Endometrial microvascular endothelial cells (primary cell): ENCODE measurements around the gene TTC34. TPM values are rescaled to one million over a fixed set of nuclear protein-coding genes. Genes with fewer than 3 reads are reported as not detected.
"Not testable (repeated sequence)": the region's sequence is repeated elsewhere in the genome, so short reads cannot be mapped to it uniquely, and the experiment has no call there.

Experiments used
- in situ Hi-C: cut with HindIII; loops from 2 replicates; pipeline ENCODE4 v1.10.0; 2017; ENCODE audit warnings: low sequenced_read_pairs, low pct_unique_long_range_greater_than_20kb; ENCODE audit errors: inconsistent ontology term
- total RNA-seq: library from RNA; depleted of rRNA; stranded (reverse); fragments of >200 nt; gene quantifications from one replicate; pipeline ENCODE4 v1.2.3, GENCODE V29; 2015; ENCODE audit errors: inconsistent ontology term

TTC34 gene
- total RNA-seq, 1 donor from 2014 or later: not detected

DNA sequence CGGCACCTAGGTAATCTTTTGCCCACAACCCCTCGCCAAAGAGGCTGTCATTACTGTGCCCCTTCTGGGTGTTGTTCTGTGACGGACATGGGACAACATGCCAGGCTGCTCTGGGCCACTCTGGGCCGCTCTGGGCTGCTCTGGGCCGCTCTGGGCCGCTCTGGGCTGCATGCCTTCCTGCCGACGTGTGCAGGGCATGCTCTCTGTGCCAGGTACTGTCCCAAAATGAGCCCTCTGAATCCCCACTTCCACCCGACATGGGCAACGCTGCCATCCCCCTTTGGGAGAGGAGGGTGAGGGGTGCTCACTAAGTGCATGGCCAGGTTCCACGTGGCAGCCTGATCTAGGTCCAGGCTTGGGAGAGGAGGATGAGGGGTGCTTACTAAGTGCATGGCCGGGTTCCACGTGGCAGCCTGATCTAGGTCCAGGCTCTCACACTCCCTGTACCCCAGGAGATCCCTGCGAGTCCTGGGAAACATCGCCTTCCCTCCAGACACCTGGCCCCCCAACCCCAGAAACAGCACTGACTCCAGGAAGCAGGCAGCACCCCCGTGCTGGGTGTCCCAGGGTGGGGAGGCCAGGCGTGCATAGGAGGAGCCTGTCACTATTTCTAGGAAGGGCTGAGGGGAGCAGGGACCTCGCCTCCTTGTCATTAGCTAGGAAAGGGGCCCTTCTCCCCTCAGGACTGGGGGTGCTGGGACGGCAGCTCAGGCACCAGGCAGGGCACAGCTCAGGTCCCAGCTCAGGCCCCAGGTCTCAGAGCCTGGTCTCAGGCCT, 16.5 kb downstream of the TTC34 start:
- in situ Hi-C loops: no loop called here

DNA sequence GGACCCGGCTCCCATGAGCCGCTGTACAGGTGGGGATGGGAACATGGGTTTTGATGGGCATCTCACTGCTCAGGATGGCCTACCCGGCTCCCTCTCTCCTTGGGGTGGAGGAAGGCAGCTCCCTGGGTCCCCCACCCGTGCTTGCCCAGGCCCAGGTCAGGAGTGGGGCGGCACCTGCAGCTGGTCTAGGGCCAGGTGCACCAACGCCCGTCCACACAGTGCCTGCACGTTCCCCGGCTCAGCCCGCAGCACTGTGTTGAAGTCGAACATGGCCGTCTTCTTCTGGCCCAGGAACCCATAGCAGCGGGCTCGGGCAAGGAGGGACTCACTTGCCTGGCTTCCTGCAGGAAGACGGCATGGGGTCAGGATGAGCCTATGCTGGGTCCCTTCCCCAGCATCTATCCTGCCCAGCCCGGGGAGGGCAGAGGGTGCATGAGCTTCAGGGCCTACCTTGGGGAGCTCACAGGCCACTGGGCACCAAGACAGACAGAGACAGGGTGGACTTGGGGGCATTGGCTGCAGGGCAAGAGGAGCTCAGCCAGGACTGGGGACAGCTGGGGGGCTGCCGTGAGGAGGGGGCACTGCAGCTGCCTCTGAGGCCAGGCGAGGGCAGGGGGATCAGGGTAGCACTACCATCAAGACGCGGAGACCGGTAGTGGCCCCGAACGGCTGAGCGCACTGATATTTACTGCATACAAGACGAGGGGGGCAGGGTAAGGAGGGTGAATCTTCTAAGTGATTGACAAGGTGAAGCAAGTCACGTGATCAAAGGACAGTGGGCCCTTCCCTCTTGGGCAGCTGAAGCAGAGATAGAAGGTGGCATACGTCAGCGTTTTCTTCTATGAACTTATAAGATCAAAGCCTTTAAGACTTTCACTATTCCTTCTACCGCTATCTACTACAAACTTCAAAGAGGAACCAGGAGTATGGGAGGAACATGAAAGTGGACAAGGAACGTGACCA, 17.8 kb downstream of the TTC34 start:
- in situ Hi-C loops: no loop called here

DNA sequence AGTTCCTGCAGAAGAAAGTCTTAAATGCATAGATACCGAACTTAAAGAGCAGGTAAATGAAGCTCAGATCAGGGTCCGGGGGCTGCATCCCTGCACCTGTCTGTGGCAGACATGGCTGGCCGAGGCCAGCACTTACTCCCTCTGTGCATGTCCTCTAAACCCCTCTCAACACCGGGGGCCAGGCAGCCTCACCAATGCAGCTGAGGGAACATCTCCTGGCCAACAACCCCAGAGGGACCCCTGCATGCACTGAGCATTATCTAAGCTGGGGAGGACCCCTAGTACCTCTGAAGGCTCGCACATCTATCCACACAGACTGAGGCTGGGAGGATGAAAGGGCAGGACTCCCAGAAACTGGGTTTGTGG, 18.4 kb downstream of the TTC34 start:
- in situ Hi-C loops: no loop called here

DNA sequence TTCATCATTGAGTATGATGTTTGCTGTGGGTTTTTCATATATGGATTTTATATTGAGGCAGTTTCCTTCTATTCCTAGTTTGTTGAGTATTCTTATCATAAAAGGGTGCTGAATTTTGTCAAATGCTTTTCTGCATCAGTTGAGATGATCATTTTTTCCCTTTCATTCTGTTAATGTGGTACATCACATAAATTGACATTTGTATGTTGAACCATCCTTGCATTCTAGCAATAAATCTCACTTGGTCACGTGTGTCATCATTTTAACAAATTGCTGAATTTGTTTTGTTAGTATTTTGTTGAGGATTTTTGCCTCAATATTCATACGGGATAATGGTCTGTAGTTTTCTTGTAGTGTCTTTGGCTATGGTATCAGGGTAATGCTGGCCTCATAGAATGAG, 19.9 kb downstream of the TTC34 start:
- in situ Hi-C loops: no loop called here

DNA sequence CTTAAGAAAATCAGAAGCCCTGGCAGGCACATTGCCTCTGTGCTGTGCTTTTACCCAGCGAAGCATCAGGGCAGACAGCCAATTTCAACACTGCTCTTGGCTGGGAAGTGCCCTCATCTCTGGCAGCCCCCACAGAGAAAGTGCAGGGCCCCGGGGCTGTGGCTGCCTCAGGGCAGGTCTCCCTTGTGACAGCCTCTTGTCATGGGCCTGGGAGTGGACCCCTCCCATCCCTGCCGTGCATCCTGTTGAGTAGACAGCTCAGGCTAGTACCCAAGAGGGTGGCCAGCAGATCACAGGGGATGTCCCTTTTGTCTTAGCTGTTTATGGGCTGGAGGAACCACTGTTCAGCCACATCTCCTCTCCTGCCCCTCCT, 23.3 kb downstream of the TTC34 start:
- in situ Hi-C loops: no loop called here

DNA sequence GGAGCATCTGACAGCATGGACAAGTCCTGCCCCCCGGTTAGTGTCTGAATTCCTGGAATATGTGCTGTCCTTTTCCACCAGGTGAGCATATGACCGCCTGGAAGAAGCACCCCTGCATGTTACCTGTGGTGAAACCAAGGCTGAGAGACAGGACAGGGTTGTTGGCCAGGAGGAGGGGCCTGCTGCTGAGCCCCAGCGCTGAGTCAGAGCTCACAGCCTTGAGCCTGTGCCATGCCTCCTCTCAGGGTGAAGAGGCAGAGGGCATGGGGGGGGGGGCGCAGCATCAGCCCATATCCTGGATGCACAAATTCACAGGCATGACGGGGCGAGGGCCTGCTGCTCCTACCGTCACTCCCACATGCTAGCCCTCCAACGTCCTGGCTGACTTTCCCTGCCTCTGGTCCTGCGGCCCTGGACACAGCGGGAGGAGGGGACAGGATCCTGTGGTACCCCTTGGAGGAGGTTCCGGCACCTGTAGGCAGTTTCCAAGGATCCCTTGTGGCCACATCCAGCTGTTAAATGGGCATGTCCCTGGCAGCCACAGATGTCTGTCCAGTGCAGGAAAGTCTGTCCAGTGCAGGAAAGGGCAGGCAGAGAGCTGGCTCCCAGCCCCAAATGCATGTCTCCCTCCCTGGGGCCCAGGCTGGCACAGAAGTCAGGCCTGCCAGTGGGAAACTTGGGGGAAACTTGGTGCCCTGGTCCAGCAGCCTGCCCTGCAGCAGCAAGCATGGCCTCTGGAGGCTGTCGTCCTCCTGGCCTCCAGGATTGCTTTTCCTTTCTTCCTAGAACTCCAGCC, 23.9 kb downstream of the TTC34 start:
- in situ Hi-C loops: no loop called here

DNA sequence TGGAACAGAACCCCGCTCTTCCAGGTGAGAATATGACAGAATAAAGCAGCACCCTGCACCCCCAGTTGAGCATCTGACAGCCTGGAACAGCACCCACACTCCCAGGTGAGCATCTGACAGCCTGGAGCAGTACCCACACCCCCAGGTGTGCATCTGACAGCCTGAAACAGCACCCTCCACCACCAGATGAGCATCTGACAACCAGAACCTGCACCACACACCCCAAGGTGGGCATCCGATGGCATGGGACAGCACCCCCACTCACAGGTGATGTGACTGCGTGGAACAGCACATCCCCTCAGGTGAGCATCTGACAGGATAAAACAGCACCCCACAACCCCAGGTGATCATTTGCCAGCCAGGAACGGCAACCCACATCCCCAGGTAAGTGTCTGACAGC, 26.2 kb downstream of the TTC34 start:
- in situ Hi-C loops: not testable (repeated sequence)

DNA sequence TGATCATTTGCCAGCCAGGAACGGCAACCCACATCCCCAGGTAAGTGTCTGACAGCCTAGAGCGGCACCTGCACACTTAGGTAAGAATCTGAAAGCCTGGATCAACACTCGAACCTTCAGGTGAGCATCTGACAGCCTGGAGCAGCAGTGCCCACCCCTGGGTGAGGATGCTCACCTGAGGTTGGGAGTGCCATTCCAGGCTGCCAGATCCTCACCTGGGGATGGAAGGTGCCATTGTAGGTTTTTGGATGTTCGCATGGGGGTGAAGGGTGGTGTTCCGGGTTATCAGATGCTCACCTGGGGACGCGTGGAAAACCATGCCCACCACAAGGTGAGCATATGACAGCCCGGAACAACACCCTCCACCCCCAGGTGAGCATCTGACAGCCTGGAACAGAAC, 33.4 kb downstream of the TTC34 start:
- in situ Hi-C loops: not testable (repeated sequence)

DNA sequence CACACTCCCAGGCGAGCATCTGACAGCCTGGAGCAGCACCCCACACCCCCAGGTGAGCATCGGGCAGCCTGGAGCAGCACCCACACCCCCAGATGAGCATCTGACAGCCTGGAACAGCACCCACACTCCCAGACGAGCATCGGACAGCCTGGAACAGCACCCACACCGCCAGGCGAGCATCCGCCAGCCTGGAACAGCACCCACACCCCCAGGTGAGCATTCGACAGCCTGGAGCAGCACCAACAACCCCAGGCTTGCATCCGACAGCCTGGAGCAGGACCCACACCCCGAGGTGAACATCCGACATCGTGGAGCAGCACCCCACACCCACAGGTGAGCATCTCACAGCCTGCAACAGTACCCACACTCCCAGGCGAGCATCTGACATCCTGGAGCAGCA, 42.1 kb downstream of the TTC34 start:
- in situ Hi-C loops: not testable (repeated sequence)

DNA sequence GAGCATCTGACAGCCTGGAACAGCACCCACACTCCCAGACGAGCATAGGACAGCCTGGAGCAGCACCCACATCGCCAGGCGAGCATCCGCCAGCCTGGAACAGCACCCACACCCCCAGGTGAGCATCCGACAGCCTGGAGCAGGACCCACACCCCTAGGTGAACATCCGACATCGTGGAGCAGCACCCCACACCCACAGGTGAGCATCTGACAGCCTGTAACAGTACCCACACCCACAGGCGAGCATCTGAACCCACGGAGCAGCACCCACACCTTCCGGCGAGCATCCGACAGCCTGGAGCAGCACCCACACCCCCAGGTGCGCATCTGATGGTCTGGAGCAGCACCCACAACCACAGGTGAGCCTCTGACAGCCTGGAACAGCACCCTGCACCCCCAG, 44.0 kb downstream of the TTC34 start:
- in situ Hi-C loops: not testable (repeated sequence)

DNA sequence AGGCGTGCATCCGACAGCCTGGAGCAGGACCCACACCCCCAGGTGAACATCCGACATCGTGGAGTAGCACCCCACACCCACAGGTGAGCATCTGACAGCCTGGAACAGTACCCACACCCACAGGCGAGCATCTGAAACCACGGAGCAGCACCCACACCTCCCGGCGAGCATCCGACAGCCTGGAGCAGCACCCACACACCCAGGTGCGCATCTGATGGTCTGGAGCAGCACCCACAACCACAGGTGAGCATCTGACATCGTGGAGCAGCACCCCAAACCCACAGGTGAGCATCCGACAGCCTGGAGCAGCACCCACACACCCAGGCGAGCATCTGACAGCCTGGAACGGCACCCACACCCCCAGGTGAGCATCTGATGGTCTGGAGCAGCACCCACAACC, 46.1 kb downstream of the TTC34 start:
- in situ Hi-C loops: not testable (repeated sequence)

DNA sequence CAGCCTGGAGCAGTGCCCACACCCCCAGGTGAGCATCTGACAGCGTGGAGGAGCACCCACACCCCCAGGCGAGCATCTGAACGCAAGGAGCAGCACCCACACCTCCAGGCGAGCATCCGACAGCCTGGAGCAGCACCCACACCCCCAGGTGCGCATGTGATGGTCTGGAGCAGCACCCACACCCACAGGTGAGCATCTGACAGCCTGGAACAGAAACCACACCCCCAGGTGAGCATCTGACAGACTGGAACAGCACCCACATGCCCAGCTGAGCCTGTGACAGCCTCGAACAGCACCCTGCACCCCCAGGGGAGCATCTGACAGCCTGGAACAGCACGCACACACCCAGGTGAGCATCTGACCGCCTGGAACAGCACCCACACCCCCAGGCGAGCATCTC, 46.9 kb downstream of the TTC34 start:
- in situ Hi-C loops: not testable (repeated sequence)

DNA sequence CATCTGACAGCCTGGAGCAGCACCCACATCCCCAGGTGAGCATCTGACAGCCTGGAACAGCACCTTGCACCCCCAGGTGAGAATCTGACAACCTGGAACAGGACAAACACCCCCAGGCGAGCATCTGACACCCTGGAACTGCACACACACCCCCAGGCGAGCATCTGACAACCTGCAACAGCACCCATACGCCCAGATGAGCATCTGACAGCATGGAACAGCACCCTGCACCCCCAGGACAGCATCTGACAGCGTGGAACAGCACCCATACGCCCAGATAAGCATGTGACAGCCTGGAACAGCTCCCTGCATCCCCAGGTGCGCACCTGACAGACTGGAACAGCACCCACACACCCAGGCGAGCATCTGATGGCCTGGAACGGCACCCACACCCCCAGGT, 49.0 kb downstream of the TTC34 start:
- in situ Hi-C loops: not testable (repeated sequence)

DNA sequence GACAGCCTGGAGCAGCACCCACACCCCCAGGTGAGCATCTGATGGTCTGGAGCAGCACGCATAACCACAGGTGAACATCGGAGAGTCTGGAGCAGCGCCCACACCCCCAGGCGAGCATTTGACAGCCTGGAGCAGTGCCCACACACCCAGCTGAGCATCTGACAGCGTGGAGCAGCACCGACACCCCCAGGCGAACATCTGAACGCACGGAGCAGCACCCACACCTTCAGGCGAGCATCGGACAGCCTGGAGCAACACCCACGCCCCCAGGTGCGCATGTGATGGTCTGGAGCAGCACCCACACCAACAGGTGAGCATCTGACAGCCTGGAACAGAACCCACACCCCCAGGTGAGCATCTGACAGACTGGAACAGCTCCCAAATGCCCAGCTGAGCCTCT, 49.6 kb downstream of the TTC34 start:
- in situ Hi-C loops: not testable (repeated sequence)

DNA sequence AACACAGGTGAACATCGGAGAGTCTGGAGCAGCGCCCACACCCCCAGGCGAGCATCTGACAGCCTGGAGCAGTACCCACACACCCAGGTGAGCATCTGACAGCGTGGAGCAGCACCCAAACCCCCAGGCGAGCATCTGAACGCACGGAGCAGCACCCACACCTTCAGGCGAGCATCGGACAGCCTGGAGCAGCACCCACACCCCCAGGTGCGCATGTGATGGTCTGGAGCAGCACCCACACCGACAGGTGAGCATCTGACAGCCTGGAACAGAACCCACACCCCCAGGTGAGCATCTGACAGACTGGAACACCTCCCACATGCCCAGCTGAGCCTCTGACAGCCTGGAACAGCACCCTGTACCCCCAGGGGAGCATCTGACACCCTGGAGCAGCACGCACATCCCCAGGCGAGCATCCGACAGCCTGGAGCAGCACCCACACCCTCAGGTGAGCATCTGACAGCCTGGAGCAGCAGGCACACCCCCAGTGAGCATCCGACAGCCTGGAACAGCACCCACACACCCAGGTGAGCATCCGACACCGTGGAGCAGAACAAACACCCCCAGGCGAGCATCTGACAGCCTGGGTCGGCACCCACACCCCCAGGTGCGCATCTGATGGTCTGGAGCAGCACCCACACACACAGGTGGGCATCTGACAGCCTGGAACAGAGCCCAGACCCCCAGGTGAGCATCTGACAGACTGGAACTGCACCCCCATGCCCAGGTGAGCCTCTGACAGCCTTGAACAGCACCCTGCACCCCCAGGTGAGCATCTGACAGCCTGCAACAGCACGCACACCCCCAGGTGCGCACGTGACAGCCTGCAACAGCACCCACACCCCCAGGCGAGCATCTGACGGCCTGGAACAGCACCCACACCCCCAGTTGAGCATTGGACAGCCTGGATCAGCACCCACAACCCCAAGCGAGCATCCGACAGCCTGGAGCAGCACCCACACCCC, 50.4 kb downstream of the TTC34 start:
- in situ Hi-C loops: not testable (repeated sequence)

DNA sequence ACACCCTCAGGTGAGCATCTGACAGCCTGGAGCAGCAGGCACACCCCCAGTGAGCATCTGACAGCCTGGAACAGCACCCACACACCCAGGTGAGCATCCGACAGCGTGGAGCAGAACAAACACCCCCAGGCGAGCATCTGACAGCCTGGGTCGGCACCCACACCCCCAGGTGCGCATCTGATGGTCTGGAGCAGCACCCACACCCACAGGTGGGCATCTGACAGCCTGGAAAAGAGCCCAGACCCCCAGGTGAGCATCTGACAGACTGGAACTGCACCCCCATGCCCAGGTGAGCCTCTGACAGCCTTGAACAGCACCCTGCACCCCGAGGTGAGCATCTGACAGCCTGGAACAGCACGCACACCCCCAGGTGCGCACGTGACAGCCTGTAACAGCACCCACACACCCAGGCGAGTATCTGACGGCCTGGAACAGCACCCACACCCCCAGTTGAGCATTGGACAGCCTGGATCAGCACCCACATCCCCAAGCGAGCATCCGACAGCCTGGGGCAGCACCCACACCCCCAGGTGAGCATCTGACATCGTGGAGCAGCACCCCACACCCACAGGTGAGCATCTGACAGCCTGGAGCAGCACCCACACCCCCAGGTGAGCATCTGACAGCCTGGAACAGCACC, 51.3 kb downstream of the TTC34 start:
- in situ Hi-C loops: not testable (repeated sequence)

DNA sequence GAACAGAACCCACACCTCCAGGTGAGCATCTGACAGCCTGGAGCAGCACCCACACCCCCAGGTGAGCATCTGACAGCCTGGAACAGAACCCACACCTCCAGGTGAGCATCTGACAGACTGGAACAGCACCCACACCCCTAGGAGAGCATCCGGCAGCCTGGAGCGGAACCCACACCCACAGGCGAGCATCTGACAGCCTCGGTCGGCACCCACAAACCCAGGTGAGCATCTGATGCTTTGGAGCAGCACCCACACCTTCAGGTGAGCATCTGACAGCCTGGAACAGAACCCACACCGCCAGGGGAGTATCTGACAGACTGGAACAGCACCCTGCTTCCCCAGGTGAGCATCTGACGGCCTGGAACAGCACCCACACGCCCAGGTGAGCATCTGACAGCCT, 52.9 kb downstream of the TTC34 start:
- in situ Hi-C loops: not testable (repeated sequence)

DNA sequence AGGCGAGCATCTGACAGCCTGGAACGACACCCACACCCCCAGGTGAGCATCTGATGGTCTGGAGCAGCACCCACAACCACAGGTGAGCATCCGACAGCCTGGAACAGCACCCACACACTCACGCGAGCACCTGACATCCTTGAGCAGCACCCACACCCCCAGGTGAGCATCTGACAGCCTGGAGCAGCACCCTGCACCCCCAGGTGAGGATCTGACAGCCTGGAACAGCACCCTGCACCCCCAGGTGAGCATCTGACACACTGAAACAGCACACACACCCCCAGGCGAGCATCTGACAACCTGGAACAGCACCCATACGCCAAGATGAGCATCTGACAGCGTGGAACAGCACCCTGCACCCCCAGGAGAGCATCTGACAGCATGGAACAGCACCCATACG, 106.7 kb downstream of the TTC34 start:
- in situ Hi-C loops: not testable (repeated sequence)
